ENCODE measurements around the gene PARD3. TPM values are rescaled to one million over a fixed set of nuclear protein-coding genes. Genes with fewer than 3 reads are reported as not detected.

The PARD3 gene
- total RNA-seq, 1 donor from 2014 or later = 37.2 TPM

GRCh38 chr10:34097682-34098081, 717.4 kb downstream of the PARD3 start:
- Mint-ChIP-seq H3K36me3 (ENCODE audit: unreplicated experiment) (peaks cover 7% of the 10 kb centered on the region), H3K4me3 (ENCODE audit: unreplicated experiment) (no peak overlapping the region), H3K9me3 (ENCODE audit: unreplicated experiment) (peaks cover 25% of the 10 kb centered on the region), H3K4me1 (ENCODE audit: unreplicated experiment) (peaks cover 7% of the 10 kb centered on the region), H3K27me3 (ENCODE audit: unreplicated experiment) (no peaks in the 10 kb centered on the region), H3K27ac (ENCODE audit: unreplicated experiment) (no peak overlapping the region)
- no peak for TF ChIP-seq CTCF (IDR thresholded peaks at IDR 0.05)
- DNase-seq (ENCODE audit: extremely low spot score, unreplicated experiment) = no peak

GRCh38 chr10:34094961-34095360, 720.1 kb downstream of the PARD3 start:
- no peak for DNase-seq (ENCODE audit: extremely low spot score, unreplicated experiment)
- no peaks in the 10 kb centered on the region for H3K27me3 Mint-ChIP-seq (ENCODE audit: unreplicated experiment)

GRCh38 chr10:34094146-34094696, 720.9 kb downstream of the PARD3 start:
- Mint-ChIP-seq H3K9me3 (ENCODE audit: unreplicated experiment) (peaks cover 23% of the 10 kb centered on the region), H3K36me3 (ENCODE audit: unreplicated experiment) (peaks cover 10% of the 10 kb centered on the region), H3K4me3 (ENCODE audit: unreplicated experiment) (no peak overlapping the region), H3K27ac (ENCODE audit: unreplicated experiment) (no peak overlapping the region), H3K4me1 (ENCODE audit: unreplicated experiment) (peaks cover 17% of the 10 kb centered on the region), H3K27me3 (ENCODE audit: unreplicated experiment) (no peaks in the 10 kb centered on the region)
- DNase-seq (ENCODE audit: extremely low spot score, unreplicated experiment) = peak; percentile 64
- no peak for TF ChIP-seq CTCF (IDR thresholded peaks at IDR 0.05)

More at GRCh38 chr10:34094961-34095360, 720.1 kb downstream of the PARD3 start:
- Mint-ChIP-seq H3K9me3 (ENCODE audit: unreplicated experiment) (peaks cover 25% of the 10 kb centered on the region), H3K4me1 (ENCODE audit: unreplicated experiment) (peaks cover 17% of the 10 kb centered on the region), H3K4me3 (ENCODE audit: unreplicated experiment) (no peak overlapping the region), H3K36me3 (ENCODE audit: unreplicated experiment) (peaks cover 10% of the 10 kb centered on the region), H3K27ac (ENCODE audit: unreplicated experiment) (no peak overlapping the region)
- no peak for TF ChIP-seq CTCF (IDR thresholded peaks at IDR 0.05)

GRCh38 chr10:34092891-34093290, 722.2 kb downstream of the PARD3 start:
- Mint-ChIP-seq H3K36me3 (ENCODE audit: unreplicated experiment) (peaks cover 10% of the 10 kb centered on the region), H3K4me3 (ENCODE audit: unreplicated experiment) (no peak overlapping the region), H3K4me1 (ENCODE audit: unreplicated experiment) (peaks cover 15% of the 10 kb centered on the region), H3K9me3 (ENCODE audit: unreplicated experiment) (peaks cover 14% of the 10 kb centered on the region), H3K27ac (ENCODE audit: unreplicated experiment) (no peak overlapping the region), H3K27me3 (ENCODE audit: unreplicated experiment) (no peaks in the 10 kb centered on the region)
- no peak for TF ChIP-seq CTCF (IDR thresholded peaks at IDR 0.05)
- no peak for DNase-seq (ENCODE audit: extremely low spot score, unreplicated experiment)

GRCh38 chr10:34091635-34092195, 723.4 kb downstream of the PARD3 start:
- Mint-ChIP-seq H3K9me3 (ENCODE audit: unreplicated experiment) (peaks cover 14% of the 10 kb centered on the region), H3K4me3 (ENCODE audit: unreplicated experiment) (no peak overlapping the region), H3K27me3 (ENCODE audit: unreplicated experiment) (no peaks in the 10 kb centered on the region), H3K36me3 (ENCODE audit: unreplicated experiment) (peaks cover 10% of the 10 kb centered on the region), H3K4me1 (ENCODE audit: unreplicated experiment) (peaks cover 10% of the 10 kb centered on the region), H3K27ac (ENCODE audit: unreplicated experiment) (no peak overlapping the region)
- no peak for TF ChIP-seq CTCF (IDR thresholded peaks at IDR 0.05)
- peak; percentile 64 for DNase-seq (ENCODE audit: extremely low spot score, unreplicated experiment)
